Stimulated activated naive CD8-positive, alpha-beta T cell treated with anti-CD3 and anti-CD28 coated beads, Interleukin-15, Interleukin-2, amounts not matched to agents 100 ng/mL and 50 ng/mL, for 24 hours (primary cell): ENCODE measurements around the gene OR4C11.

Experiments
- H3K27ac Mint-ChIP-seq: one replicate; pipeline ENCODE4 v1.8.0; 2021; ENCODE audit warnings: mild to moderate bottlenecking, mixed read lengths
- H3K27me3 Mint-ChIP-seq: one replicate; pipeline ENCODE4 v1.8.0; 2021; ENCODE audit warnings: mixed read lengths
- H3K36me3 Mint-ChIP-seq: one replicate; pipeline ENCODE4 v1.8.0; 2021; ENCODE audit warnings: low read depth, mixed read lengths
- H3K4me1 Mint-ChIP-seq: one replicate; pipeline ENCODE4 v1.8.0; 2021; ENCODE audit warnings: low read depth, mixed read lengths
- H3K4me3 Mint-ChIP-seq: one replicate; pipeline ENCODE4 v1.8.0; 2021; ENCODE audit warnings: mild to moderate bottlenecking, mixed read lengths
- H3K9me3 Mint-ChIP-seq: one replicate; pipeline ENCODE4 v1.8.0; 2021; ENCODE audit warnings: mixed read lengths

Gene OR4C11, protein sequence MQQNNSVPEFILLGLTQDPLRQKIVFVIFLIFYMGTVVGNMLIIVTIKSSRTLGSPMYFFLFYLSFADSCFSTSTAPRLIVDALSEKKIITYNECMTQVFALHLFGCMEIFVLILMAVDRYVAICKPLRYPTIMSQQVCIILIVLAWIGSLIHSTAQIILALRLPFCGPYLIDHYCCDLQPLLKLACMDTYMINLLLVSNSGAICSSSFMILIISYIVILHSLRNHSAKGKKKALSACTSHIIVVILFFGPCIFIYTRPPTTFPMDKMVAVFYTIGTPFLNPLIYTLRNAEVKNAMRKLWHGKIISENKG

GRCh38 chr11:55607545-55607944 lies at the start of gene OR4C11:
TSS of gene OR4C11 (minus strand) at chr11:55607645. CDS start at chr11:55604373, 3,272 bp downstream.
- Mint-ChIP-seq H3K27ac (no peak within 1 kb of the TSS), H3K4me1 (no peaks in the 10 kb centered on the region), H3K36me3 (no peaks in the 10 kb centered on the region), H3K27me3 (no peaks in the 10 kb centered on the region), H3K9me3 (peaks cover 21% of the 10 kb centered on the region), H3K4me3 (no peak within 1 kb of the TSS)

- H3K27ac Mint-ChIP-seq: no peak overlapping the region
- H3K4me3 Mint-ChIP-seq: no peak overlapping the region
- no peaks in the 10 kb centered on the region for H3K4me1 Mint-ChIP-seq
- H3K27me3 Mint-ChIP-seq: no peaks in the 10 kb centered on the region
- H3K36me3 Mint-ChIP-seq: no peaks in the 10 kb centered on the region
- peaks cover 24% of the 10 kb centered on the region for H3K9me3 Mint-ChIP-seq
Observed at GRCh38 chr11:55655096-55655495, 47.7 kb upstream of the OR4C11 start.

- Mint-ChIP-seq H3K9me3 (peaks cover 26% of the 10 kb centered on the region), H3K27me3 (no peaks in the 10 kb centered on the region), H3K4me1 (no peaks in the 10 kb centered on the region), H3K27ac (no peak overlapping the region), H3K36me3 (no peaks in the 10 kb centered on the region), H3K4me3 (no peak overlapping the region)
Observed at GRCh38 chr11:55652560-55652959, 45.1 kb upstream of the OR4C11 start.

DNA sequence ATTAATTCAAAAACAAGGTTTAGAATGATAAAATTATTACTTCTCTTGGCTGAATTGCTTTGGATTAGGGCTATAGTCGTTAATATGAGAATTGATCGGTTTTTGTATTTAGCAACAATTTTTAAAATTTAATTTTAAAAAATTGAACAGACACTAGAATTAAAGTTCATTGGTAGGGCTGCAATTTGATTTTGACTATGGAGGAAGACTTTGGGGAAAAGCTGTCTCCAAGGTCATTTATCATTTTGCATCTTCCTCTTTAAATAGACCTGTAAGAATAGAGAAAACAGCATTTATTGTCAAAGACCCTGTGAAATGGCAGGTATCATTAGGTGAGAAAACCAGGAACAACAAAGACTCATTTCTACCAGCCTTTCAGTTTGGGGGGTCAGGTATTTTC lies 40.6 kb upstream of the OR4C11 start, which contains the start of gene OR4S2:
Gene OR4S2, plus strand, starts transcription at position 301 of the 400 bp plus-strand sequence. CDS start 2,577 bp downstream, outside the sequence.
- Mint-ChIP-seq H3K9me3 (peaks cover 37% of the 10 kb centered on the region), H3K4me3 (no peak within 1 kb of the TSS), H3K4me1 (no peaks in the 10 kb centered on the region), H3K27me3 (no peaks in the 10 kb centered on the region), H3K27ac (no peak within 1 kb of the TSS), H3K36me3 (no peaks in the 10 kb centered on the region)

- Mint-ChIP-seq H3K9me3 (peaks cover 6% of the 10 kb centered on the region), H3K4me3 (no peak within 1 kb of the TSS), H3K4me1 (no peaks in the 10 kb centered on the region), H3K27ac (no peak within 1 kb of the TSS), H3K27me3 (no peaks in the 10 kb centered on the region), H3K36me3 (no peaks in the 10 kb centered on the region)
Observed at GRCh38 chr11:55634813-55635212, 27.4 kb upstream of the OR4C11 start, which contains the start of gene OR4P4. TSS of gene OR4P4 (plus strand) at chr11:55635113.

GRCh38 chr11:55624531-55624930 lies 17.1 kb upstream of the OR4C11 start:
- Mint-ChIP-seq H3K9me3 (peaks cover 17% of the 10 kb centered on the region), H3K27ac (no peak overlapping the region), H3K4me3 (no peak overlapping the region), H3K27me3 (no peaks in the 10 kb centered on the region), H3K4me1 (no peaks in the 10 kb centered on the region), H3K36me3 (no peaks in the 10 kb centered on the region)

DNA sequence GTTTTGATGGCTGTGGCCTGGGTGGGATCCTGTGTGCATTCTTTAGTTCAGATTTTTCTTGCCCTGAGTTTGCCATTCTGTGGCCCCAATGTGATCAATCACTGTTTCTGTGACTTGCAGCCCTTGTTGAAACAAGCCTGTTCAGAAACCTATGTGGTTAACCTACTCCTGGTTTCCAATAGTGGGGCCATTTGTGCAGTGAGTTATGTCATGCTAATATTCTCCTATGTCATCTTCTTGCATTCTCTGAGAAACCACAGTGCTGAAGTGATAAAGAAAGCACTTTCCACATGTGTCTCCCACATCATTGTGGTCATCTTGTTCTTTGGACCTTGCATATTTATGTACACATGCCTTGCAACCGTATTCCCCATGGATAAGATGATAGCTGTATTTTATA lies 34.9 kb downstream of the OR4C11 start:
- no peaks in the 10 kb centered on the region for H3K36me3 Mint-ChIP-seq
- H3K9me3 Mint-ChIP-seq: peaks cover 31% of the 10 kb centered on the region
- H3K27me3 Mint-ChIP-seq: no peaks in the 10 kb centered on the region
- no peaks in the 10 kb centered on the region for H3K4me1 Mint-ChIP-seq
- no peak overlapping the region for H3K27ac Mint-ChIP-seq
- no peak overlapping the region for H3K4me3 Mint-ChIP-seq

DNA sequence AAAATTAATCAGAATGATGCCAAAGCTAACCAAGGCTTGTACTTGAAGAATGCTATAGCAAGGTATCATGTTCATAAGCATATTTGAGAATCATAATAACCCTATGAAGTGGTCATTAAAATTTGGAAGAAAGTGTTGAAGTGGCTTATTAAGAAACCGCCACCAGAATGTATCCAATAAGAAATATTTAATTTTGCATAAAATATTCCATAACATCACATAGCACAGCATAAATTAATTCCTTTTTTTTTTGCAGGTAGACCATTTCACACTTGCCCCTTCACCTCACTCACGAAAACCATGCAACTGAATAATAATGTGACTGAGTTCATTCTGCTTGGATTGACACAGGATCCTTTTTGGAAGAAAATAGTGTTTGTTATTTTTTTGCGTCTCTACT lies 35.6 kb downstream of the OR4C11 start, which contains the start of gene OR4C16:
Gene OR4C16, plus strand, starts transcription at position 301 of the 400 bp plus-strand sequence. Its CDS starts 0 bp downstream, at position 301.
- H3K36me3 Mint-ChIP-seq: no peaks in the 10 kb centered on the region
- no peak within 1 kb of the TSS for H3K4me3 Mint-ChIP-seq
- no peak within 1 kb of the TSS for H3K27ac Mint-ChIP-seq
- H3K4me1 Mint-ChIP-seq: no peaks in the 10 kb centered on the region
- H3K9me3 Mint-ChIP-seq: peaks cover 28% of the 10 kb centered on the region
- H3K27me3 Mint-ChIP-seq: no peaks in the 10 kb centered on the region

GRCh38 chr11:55554169-55554568 lies 53.3 kb downstream of the OR4C11 start, which contains the start of gene OR4C15:
TSS of gene OR4C15 (plus strand) at chr11:55554469. CDS start at chr11:55554469, 0 bp downstream.
- Mint-ChIP-seq H3K36me3 (no peaks in the 10 kb centered on the region), H3K4me3 (no peak within 1 kb of the TSS), H3K4me1 (no peaks in the 10 kb centered on the region), H3K27ac (no peak within 1 kb of the TSS), H3K9me3 (peaks cover 26% of the 10 kb centered on the region), H3K27me3 (no peaks in the 10 kb centered on the region)
